ENCODE data around the gene ABRAXAS1. TPM values are rescaled to one million over a fixed set of nuclear protein-coding genes. Genes with fewer than 3 reads are reported as not detected.
A peak's percentile ranks its signal among the peaks of the same experiment; 100 is the strongest.

The ABRAXAS1 gene
- polyA plus RNA-seq, 4 donors = 3.4 to 16.6 (median 5.1) TPM

- Histone ChIP-seq H3K9me3 (ENCODE audit: control insufficient read depth in 2 of 2, insufficient read depth in 1 of 2, low read depth in 1 of 2, low read length in 1 of 2) (no peaks in the 10 kb centered on the region), H3K36me3 (ENCODE audit: control insufficient read depth in 3 of 3, insufficient read depth in 2 of 3, low read depth in 1 of 3, low read length in 3 of 3) (peaks cover 1 to 29% (median 4%) of the 10 kb centered on the region in 3 donors), H3K4me3 (ENCODE audit: low read depth in 1 of 3, low read length in 3 of 3) (no peak overlapping the region), H3K27ac (ENCODE audit: low read depth in 1 of 3, low read length in 2 of 3) (no peak overlapping the region), H3K27me3 (ENCODE audit: control insufficient read depth in 3 of 3, insufficient read depth in 3 of 3, low read length in 3 of 3) (no peaks in the 10 kb centered on the region), H3K4me1 (ENCODE audit: control insufficient read depth in 3 of 3, insufficient read depth in 2 of 3, low read depth in 1 of 3, low read length in 2 of 3) (no peaks in the 10 kb centered on the region)
- no peak for FAIRE-seq
- DNase-seq = peak in 1 of 2 donors; percentile 5
These were observed 46.2 kb downstream of the ABRAXAS1 start for GRCh38 chr4:83438719-83439118.

- Histone ChIP-seq H3K4me1 (ENCODE audit: control insufficient read depth in 3 of 3, insufficient read depth in 2 of 3, low read depth in 1 of 3, low read length in 2 of 3) (no peaks in the 10 kb centered on the region), H3K9me3 (ENCODE audit: control insufficient read depth in 2 of 2, insufficient read depth in 1 of 2, low read depth in 1 of 2, low read length in 1 of 2) (no peaks in the 10 kb centered on the region), H3K27ac (ENCODE audit: low read depth in 1 of 3, low read length in 2 of 3) (no peak overlapping the region), H3K36me3 (ENCODE audit: control insufficient read depth in 3 of 3, insufficient read depth in 2 of 3, low read depth in 1 of 3, low read length in 3 of 3) (peaks cover 0 to 23% (median 2%) of the 10 kb centered on the region in 3 donors), H3K4me3 (ENCODE audit: low read depth in 1 of 3, low read length in 3 of 3) (no peak overlapping the region), H3K27me3 (ENCODE audit: control insufficient read depth in 3 of 3, insufficient read depth in 3 of 3, low read length in 3 of 3) (no peaks in the 10 kb centered on the region)
- FAIRE-seq (no peak), DNase-seq (no peak)
- WGBS, 3 donors = 91 to 93% (median 93%) methylated on average over 4 of the region's 4 CpGs
These were observed 48.2 kb downstream of the ABRAXAS1 start for GRCh38 chr4:83436680-83437079.

- Histone ChIP-seq H3K9me3 (ENCODE audit: control insufficient read depth in 2 of 2, insufficient read depth in 1 of 2, low read depth in 1 of 2, low read length in 1 of 2) (no peaks in the 10 kb centered on the region), H3K4me3 (ENCODE audit: low read depth in 1 of 3, low read length in 3 of 3) (no peak overlapping the region), H3K4me1 (ENCODE audit: control insufficient read depth in 3 of 3, insufficient read depth in 2 of 3, low read depth in 1 of 3, low read length in 2 of 3) (no peaks in the 10 kb centered on the region), H3K27ac (ENCODE audit: low read depth in 1 of 3, low read length in 2 of 3) (no peak overlapping the region), H3K27me3 (ENCODE audit: control insufficient read depth in 3 of 3, insufficient read depth in 3 of 3, low read length in 3 of 3) (no peaks in the 10 kb centered on the region), H3K36me3 (ENCODE audit: control insufficient read depth in 3 of 3, insufficient read depth in 2 of 3, low read depth in 1 of 3, low read length in 3 of 3) (peaks cover 0 to 26% (median 0%) of the 10 kb centered on the region in 3 donors)
- DNase-seq (no peak), FAIRE-seq (no peak)
- WGBS, 3 donors = 96% methylated on average over 1 of the region's 1 CpG
These were observed 53.7 kb downstream of the ABRAXAS1 start for GRCh38 chr4:83431200-83431599.

- Histone ChIP-seq H3K4me3 (ENCODE audit: low read depth in 1 of 3, low read length in 3 of 3) (no peak overlapping the region), H3K9me3 (ENCODE audit: control insufficient read depth in 2 of 2, insufficient read depth in 1 of 2, low read depth in 1 of 2, low read length in 1 of 2) (no peaks in the 10 kb centered on the region), H3K27ac (ENCODE audit: low read depth in 1 of 3, low read length in 2 of 3) (no peak overlapping the region), H3K36me3 (ENCODE audit: control insufficient read depth in 3 of 3, insufficient read depth in 2 of 3, low read depth in 1 of 3, low read length in 3 of 3) (peaks cover 4 to 28% (median 10%) of the 10 kb centered on the region in 3 donors), H3K27me3 (ENCODE audit: control insufficient read depth in 3 of 3, insufficient read depth in 3 of 3, low read length in 3 of 3) (no peaks in the 10 kb centered on the region), H3K4me1 (ENCODE audit: control insufficient read depth in 3 of 3, insufficient read depth in 2 of 3, low read depth in 1 of 3, low read length in 2 of 3) (no peaks in the 10 kb centered on the region)
- FAIRE-seq (no peak), DNase-seq (no peak)
These were observed 66.7 kb downstream of the ABRAXAS1 start for GRCh38 chr4:83418211-83418610.

GRCh38 chr4:83417566-83417965 is 67.3 kb downstream of the ABRAXAS1 start:
- H3K36me3 ChIP-seq (ENCODE audit: control insufficient read depth in 3 of 3, insufficient read depth in 2 of 3, low read depth in 1 of 3, low read length in 3 of 3) = peaks cover 4 to 33% (median 10%) of the 10 kb centered on the region in 3 donors
- FAIRE-seq = no peak
- WGBS, 3 donors = 80 to 93% (median 93%) methylated on average over 4 of the region's 4 CpGs

GRCh38 chr4:83413676-83414075 is 71.2 kb downstream of the ABRAXAS1 start:
- no peak overlapping the region for H3K4me3 ChIP-seq (ENCODE audit: low read depth in 1 of 3, low read length in 3 of 3)
- peaks cover 2 to 26% (median 7%) of the 10 kb centered on the region in 3 donors for H3K36me3 ChIP-seq (ENCODE audit: control insufficient read depth in 3 of 3, insufficient read depth in 2 of 3, low read depth in 1 of 3, low read length in 3 of 3)
- H3K27ac ChIP-seq (ENCODE audit: low read depth in 1 of 3, low read length in 2 of 3) = no peak overlapping the region
- H3K4me1 ChIP-seq (ENCODE audit: control insufficient read depth in 3 of 3, insufficient read depth in 2 of 3, low read depth in 1 of 3, low read length in 2 of 3) = no peaks in the 10 kb centered on the region
- 97 to 100% (median 100%) methylated on average over 2 of the region's 2 CpGs for WGBS, 3 donors
- no peaks in the 10 kb centered on the region for H3K9me3 ChIP-seq (ENCODE audit: control insufficient read depth in 2 of 2, insufficient read depth in 1 of 2, low read depth in 1 of 2, low read length in 1 of 2)
- no peaks in the 10 kb centered on the region for H3K27me3 ChIP-seq (ENCODE audit: control insufficient read depth in 3 of 3, insufficient read depth in 3 of 3, low read length in 3 of 3)
- no peak for FAIRE-seq
- DNase-seq = peak in 1 of 2 donors; percentile 31

More at GRCh38 chr4:83417566-83417965, 67.3 kb downstream of the ABRAXAS1 start:
- Histone ChIP-seq H3K9me3 (ENCODE audit: control insufficient read depth in 2 of 2, insufficient read depth in 1 of 2, low read depth in 1 of 2, low read length in 1 of 2) (no peaks in the 10 kb centered on the region), H3K4me1 (ENCODE audit: control insufficient read depth in 3 of 3, insufficient read depth in 2 of 3, low read depth in 1 of 3, low read length in 2 of 3) (no peaks in the 10 kb centered on the region), H3K27ac (ENCODE audit: low read depth in 1 of 3, low read length in 2 of 3) (no peak overlapping the region), H3K4me3 (ENCODE audit: low read depth in 1 of 3, low read length in 3 of 3) (no peak overlapping the region), H3K27me3 (ENCODE audit: control insufficient read depth in 3 of 3, insufficient read depth in 3 of 3, low read length in 3 of 3) (no peaks in the 10 kb centered on the region)
- DNase-seq = no peak

Other genes with a start within 250 kb of the ABRAXAS1 start
- gene COQ2, start 200.3 kb downstream of the ABRAXAS1 start, polyA plus RNA-seq = 10 to 100 TPM in 2 of 4 donors, 1 to 10 TPM in 2; 6.3 to 21.7 (median 11.3) TPM
- gene HPSE, start 150.3 kb downstream of the ABRAXAS1 start, polyA plus RNA-seq = 1 to 10 TPM in 3 of 4 donors, under 1 TPM in 1; 0.45 to 2.5 (median 1.7) TPM
- gene HELQ, start 29.3 kb downstream of the ABRAXAS1 start, polyA plus RNA-seq = 10 to 100 TPM in 1 of 4 donors, 1 to 10 TPM in 3; 4.9 to 13.0 (median 6.6) TPM
- gene MRPS18C, start 29.0 kb downstream of the ABRAXAS1 start, polyA plus RNA-seq = 10 to 100 TPM; 29.5 to 43.8 (median 33.2) TPM
- 10 to 100 TPM; 12.9 to 22.4 (median 18.6) TPM for gene GPAT3, start 51.0 kb upstream of the ABRAXAS1 start, polyA plus RNA-seq